ENCODE measurements around the gene IL4I1.

IL4I1 gene

GRCh38 chr19:49912965-49913685, 16.4 kb upstream of the IL4I1 start:
- no peak for TF ChIP-seq USF1 (IDR thresholded peaks at IDR 0.05)
- TF ChIP-seq TCF12 (IDR thresholded peaks at IDR 0.05; ENCODE audit: low read depth): no peak
- no peak for TF ChIP-seq RAD21 (IDR thresholded peaks at IDR 0.05; ENCODE audit: low read depth)
- no peak for TF ChIP-seq TEAD4 (IDR thresholded peaks at IDR 0.05)
- TF ChIP-seq MAX (IDR thresholded peaks at IDR 0.05): no peak
- no peak for TF ChIP-seq CEBPB (IDR thresholded peaks at IDR 0.05)
- TF ChIP-seq FOXM1 (IDR thresholded peaks at IDR 0.05; ENCODE audit: borderline replicate concordance, low read depth): no peak
- TF ChIP-seq REST (IDR thresholded peaks at IDR 0.05; ENCODE audit: low read depth): no peak
- TF ChIP-seq NFIC (IDR thresholded peaks at IDR 0.05): no peak
- TF ChIP-seq YY1 (IDR thresholded peaks at IDR 0.05; ENCODE audit: low read depth): no peak

GRCh38 chr19:49911381-49912145, 14.9 kb upstream of the IL4I1 start:
- TF ChIP-seq REST (IDR thresholded peaks at IDR 0.05; ENCODE audit: low read depth) (no peak), NFIC (IDR thresholded peaks at IDR 0.05) (no peak), TEAD4 (IDR thresholded peaks at IDR 0.05) (no peak), CREB1 (IDR thresholded peaks at IDR 0.05; ENCODE audit: low read depth) (no peak), EGR1 (IDR thresholded peaks at IDR 0.05) (no peak), USF1 (IDR thresholded peaks at IDR 0.05) (no peak), EP300 (IDR thresholded peaks at IDR 0.05; ENCODE audit: borderline replicate concordance) (no peak), RAD21 (IDR thresholded peaks at IDR 0.05; ENCODE audit: low read depth) (no peak), CEBPB (IDR thresholded peaks at IDR 0.05) (no peak), ZBTB7A (IDR thresholded peaks at IDR 0.05; ENCODE audit: low read depth) (no peak), FOXM1 (IDR thresholded peaks at IDR 0.05; ENCODE audit: borderline replicate concordance, low read depth) (no peak), YY1 (IDR thresholded peaks at IDR 0.05; ENCODE audit: low read depth) (no peak)

GRCh38 chr19:49910179-49910578, 13.5 kb upstream of the IL4I1 start:
- no peak for TF ChIP-seq ZBTB7A (IDR thresholded peaks at IDR 0.05; ENCODE audit: low read depth)
- no peak for TF ChIP-seq TEAD4 (IDR thresholded peaks at IDR 0.05)
- no peak for TF ChIP-seq FOXM1 (IDR thresholded peaks at IDR 0.05; ENCODE audit: borderline replicate concordance, low read depth)
- no peak for TF ChIP-seq REST (IDR thresholded peaks at IDR 0.05; ENCODE audit: low read depth)
- TF ChIP-seq TCF12 (IDR thresholded peaks at IDR 0.05; ENCODE audit: low read depth): no peak
- TF ChIP-seq USF1 (IDR thresholded peaks at IDR 0.05): no peak
- TF ChIP-seq CEBPB (IDR thresholded peaks at IDR 0.05): no peak
- no peak for TF ChIP-seq YY1 (IDR thresholded peaks at IDR 0.05; ENCODE audit: low read depth)
- TF ChIP-seq CREB1 (IDR thresholded peaks at IDR 0.05; ENCODE audit: low read depth): no peak
- TF ChIP-seq EGR1 (IDR thresholded peaks at IDR 0.05): no peak
- no peak for TF ChIP-seq EP300 (IDR thresholded peaks at IDR 0.05; ENCODE audit: borderline replicate concordance)
- no peak for TF ChIP-seq RAD21 (IDR thresholded peaks at IDR 0.05; ENCODE audit: low read depth)

Data from Ishikawa (cell line).